Parathyroid adenoma (tissue), 2 donors: ENCODE measurements around the gene TBX4.
"Not testable (repeated sequence)": the region's sequence is repeated elsewhere in the genome, so short reads cannot be mapped to it uniquely, and the experiment has no call there.

Experiments
- H2AFZ ChIP-seq: fragments of 300-600 bp; sonication (generic); one replicate; pipeline ENCODE4 v1.7.0; 2017; ENCODE audit warnings: antibody characterized with exemption, mild to moderate bottlenecking
- H3K27ac ChIP-seq: fragments of 300-600 bp; sonication (generic); one replicate; pipeline ENCODE4 v1.7.0; 2017
- H3K27me3 ChIP-seq: fragments of 300-600 bp; sonication (generic); one replicate; pipeline ENCODE4 v1.7.0; 2017; ENCODE audit warnings: low read length; ENCODE audit not compliant: control insufficient read depth, insufficient read depth
- H3K36me3 ChIP-seq: fragments of 300-600 bp; sonication (generic); one replicate; pipeline ENCODE4 v1.7.0; 2017; ENCODE audit warnings: low read length; ENCODE audit not compliant: control insufficient read depth, insufficient read depth
- H3K4me1 ChIP-seq: fragments of 300-600 bp; sonication (generic); one replicate; pipeline ENCODE4 v1.7.0; 2017; ENCODE audit warnings: control low read depth
- H3K4me2 ChIP-seq: fragments of 300-600 bp; sonication (generic); one replicate; pipeline ENCODE4 v1.7.0; 2017; ENCODE audit warnings: low read length
- H3K4me3 ChIP-seq: fragments of 300-600 bp; sonication (generic); one replicate; pipeline ENCODE4 v1.7.0; 2017; ENCODE audit warnings: low read depth, low read length
- H3K79me2 ChIP-seq: fragments of 300-600 bp; sonication (generic); one replicate; pipeline ENCODE4 v1.7.0; 2017; ENCODE audit warnings: control low read depth
- H3K9ac ChIP-seq: fragments of 300-600 bp; sonication (generic); one replicate; pipeline ENCODE4 v1.7.0; 2017; ENCODE audit warnings: mild to moderate bottlenecking
- H3K9me3 ChIP-seq: fragments of 300-600 bp; sonication (generic); one replicate; pipeline ENCODE4 v1.7.0; 2017; ENCODE audit warnings: low read length; ENCODE audit not compliant: control insufficient read depth
- CTCF ChIP-seq: fragments of 300-600 bp; sonication (generic); IDR thresholded peaks from one replicate; pipeline ENCODE4 v1.7.0; 2017; ENCODE audit warnings: antibody characterized with exemption, mild to moderate bottlenecking
- donor health status: primary hyperparathyroidism.

TBX4 gene

GRCh38 chr17:61440697-61441096, 11.5 kb upstream of the TBX4 start:
- Histone ChIP-seq H2AFZ (no peak overlapping the region), H3K4me1 (no peaks in the 10 kb centered on the region), H3K79me2 (no peaks in the 10 kb centered on the region), H3K27ac (no peak overlapping the region), H3K9ac (no peak overlapping the region), H3K9me3 (no peaks in the 10 kb centered on the region), H3K4me2 (no peak overlapping the region), H3K36me3 (no peaks in the 10 kb centered on the region), H3K27me3 (no peaks in the 10 kb centered on the region), H3K4me3 (no peak overlapping the region)
- no peak for TF ChIP-seq CTCF

DNA sequence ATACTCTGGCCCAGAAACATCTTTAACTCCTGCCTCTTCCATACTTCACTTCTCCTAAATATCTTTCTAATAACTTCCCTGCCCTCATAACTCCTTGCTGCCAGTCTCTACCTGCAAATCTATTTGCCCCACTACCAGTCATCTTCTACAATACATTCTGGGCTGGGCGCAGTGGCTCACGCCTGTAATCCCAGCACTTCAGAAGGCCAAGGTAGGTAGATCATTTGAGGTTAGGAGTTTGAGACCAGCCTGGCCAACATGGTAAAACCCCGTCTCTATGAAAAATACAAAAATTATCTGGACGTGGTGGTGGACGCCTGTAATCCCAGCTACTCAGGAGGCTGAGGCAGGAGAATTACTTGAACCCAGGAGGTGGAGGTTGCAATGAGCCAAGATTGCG, 10.7 kb upstream of the TBX4 start:
- not testable (repeated sequence) for H3K4me2 ChIP-seq, H3K27me3 ChIP-seq, H3K4me3 ChIP-seq, H3K9ac ChIP-seq, H2AFZ ChIP-seq, H3K79me2 ChIP-seq, H3K4me1 ChIP-seq, H3K36me3 ChIP-seq, H3K27ac ChIP-seq, H3K9me3 ChIP-seq

DNA sequence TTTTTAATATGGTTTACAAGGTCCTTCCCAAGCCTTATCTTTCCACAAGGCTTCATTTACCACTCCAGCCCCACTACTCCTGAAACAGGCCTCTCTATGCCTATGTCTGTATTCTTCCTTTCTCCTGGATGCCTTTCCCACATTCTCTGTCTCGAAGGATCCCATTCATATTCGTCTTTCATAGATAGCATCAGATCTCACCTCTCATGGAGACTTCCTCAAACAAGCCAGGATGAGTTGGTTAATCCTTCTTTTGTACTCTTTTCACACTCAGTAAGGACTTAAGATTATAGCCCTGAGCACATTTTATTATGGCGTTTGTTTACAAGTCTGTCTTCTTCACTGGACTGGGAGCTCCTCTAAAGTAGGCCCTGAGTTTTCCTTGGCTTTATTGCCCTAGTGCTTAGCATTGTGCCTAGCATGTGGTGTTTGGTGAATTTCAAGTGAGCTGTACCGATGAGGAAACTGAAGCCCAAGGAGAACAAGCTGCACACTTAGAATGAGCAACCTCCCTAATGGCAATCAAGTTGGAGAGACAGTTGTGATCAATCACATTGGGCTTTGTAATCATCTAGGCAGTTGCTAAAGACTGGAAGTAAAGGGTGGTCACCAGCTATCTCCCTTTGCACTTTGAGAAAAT, 10.0 kb upstream of the TBX4 start:
- Histone ChIP-seq H3K9me3 (no peaks in the 10 kb centered on the region), H3K9ac (no peak overlapping the region), H3K36me3 (no peaks in the 10 kb centered on the region), H3K4me2 (no peak overlapping the region), H3K4me3 (no peak overlapping the region), H2AFZ (no peak overlapping the region), H3K79me2 (no peaks in the 10 kb centered on the region), H3K27me3 (no peaks in the 10 kb centered on the region), H3K27ac (no peak overlapping the region), H3K4me1 (no peaks in the 10 kb centered on the region)
- no peak for TF ChIP-seq CTCF

DNA sequence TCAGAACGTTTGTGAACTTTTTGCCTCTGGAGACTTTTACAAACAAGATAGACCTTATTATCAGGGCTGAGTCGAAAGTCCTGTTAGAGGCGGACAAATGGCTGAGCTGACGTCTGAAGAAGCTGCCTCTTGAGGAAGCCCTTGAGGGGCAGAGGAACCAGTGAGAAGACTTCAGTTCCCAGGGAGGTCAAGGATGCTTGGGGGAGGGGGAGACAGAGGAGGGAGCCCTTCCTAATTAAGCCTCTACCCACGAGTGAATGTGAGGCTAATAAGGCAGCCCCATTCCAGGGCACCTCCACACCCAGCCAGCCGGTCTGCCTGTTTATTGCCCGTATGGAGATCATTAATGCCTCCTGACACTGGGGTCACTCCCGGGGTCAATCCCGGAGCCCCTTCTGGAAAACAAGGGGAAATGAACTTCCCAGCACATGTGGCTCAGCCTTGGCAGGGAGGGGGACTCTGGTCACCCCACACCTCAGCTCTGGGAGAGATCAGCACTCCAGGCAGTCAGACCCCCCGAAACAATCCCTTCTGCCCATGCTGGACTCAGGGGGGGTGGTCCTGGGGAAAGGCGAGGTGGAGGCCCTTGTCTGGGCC, 9.2 kb upstream of the TBX4 start:
- Histone ChIP-seq H3K36me3 (no peaks in the 10 kb centered on the region), H3K79me2 (no peaks in the 10 kb centered on the region), H3K4me1 (no peaks in the 10 kb centered on the region), H3K4me3 (no peak overlapping the region), H3K27ac (no peak overlapping the region), H3K9me3 (no peaks in the 10 kb centered on the region), H3K27me3 (no peaks in the 10 kb centered on the region), H2AFZ (no peak overlapping the region), H3K9ac (no peak overlapping the region), H3K4me2 (no peak overlapping the region)
- no peak for TF ChIP-seq CTCF

GRCh38 chr17:61443475-61443882, 8.7 kb upstream of the TBX4 start:
- no peak overlapping the region for H3K27ac ChIP-seq
- TF ChIP-seq CTCF = no peak
- no peaks in the 10 kb centered on the region for H3K27me3 ChIP-seq
- no peak overlapping the region for H2AFZ ChIP-seq
- no peak overlapping the region for H3K9ac ChIP-seq
- H3K79me2 ChIP-seq = no peaks in the 10 kb centered on the region
- no peak overlapping the region for H3K4me2 ChIP-seq
- no peaks in the 10 kb centered on the region for H3K36me3 ChIP-seq
- H3K4me1 ChIP-seq = no peaks in the 10 kb centered on the region
- no peak overlapping the region for H3K4me3 ChIP-seq
- no peaks in the 10 kb centered on the region for H3K9me3 ChIP-seq
